Measurements from ENCODE around the gene KCNJ12. TPM values are rescaled to one million over a fixed set of nuclear protein-coding genes. Genes with fewer than 3 reads are reported as not detected.
"Not testable (repeated sequence)": the region's sequence is repeated elsewhere in the genome, so short reads cannot be mapped to it uniquely, and the experiment has no call there.

Gene KCNJ12
- 3.6 TPM for total RNA-seq (ENCODE audit: insufficient read depth, low replicate concordance)

DNA sequence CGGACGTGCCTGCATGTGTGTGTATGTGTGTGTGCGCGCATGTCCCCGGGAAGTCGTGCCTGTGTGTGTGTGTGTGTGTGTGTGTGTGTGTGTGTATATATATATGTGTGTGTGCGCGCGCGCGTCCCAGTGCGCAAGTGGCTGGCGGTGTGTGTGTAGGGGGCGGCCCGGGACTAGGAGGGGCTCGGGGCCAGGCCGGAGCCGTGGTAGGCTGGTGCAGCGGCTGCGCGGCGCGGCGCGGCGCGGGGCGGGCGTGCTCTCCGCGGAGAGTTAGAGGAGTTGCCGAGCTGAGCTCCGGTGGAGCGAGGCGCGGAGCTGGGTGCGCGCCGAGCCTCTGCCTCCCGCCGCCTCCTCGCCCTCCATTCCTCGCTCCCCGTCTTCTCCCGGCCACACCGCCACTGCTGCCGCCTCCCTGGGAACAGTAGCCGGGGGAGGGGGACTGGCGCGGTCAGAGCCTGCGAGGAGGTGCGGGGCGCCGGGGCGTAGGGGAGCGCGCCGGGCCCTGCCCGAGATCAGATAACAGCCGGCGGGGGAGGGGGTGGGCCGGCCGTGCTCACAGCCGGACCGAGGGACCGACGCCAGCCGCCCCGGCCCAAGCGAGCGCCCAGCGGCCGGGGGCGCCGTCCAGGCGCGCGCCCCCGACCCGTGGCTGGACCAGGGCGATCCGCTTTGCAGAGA is at the start of gene KCNJ12:
KCNJ12 (plus strand) TSS at position 277 of the 678 bp plus-strand sequence. CDS start 38,986 bp downstream, outside the sequence.
- DNase-seq (ENCODE audit: low spot score), result peak; percentile 66

GRCh38 chr17:21327921-21328320 is 48.2 kb upstream of the KCNJ12 start:
- DNase-seq (ENCODE audit: low spot score), result not testable (repeated sequence)

DNA sequence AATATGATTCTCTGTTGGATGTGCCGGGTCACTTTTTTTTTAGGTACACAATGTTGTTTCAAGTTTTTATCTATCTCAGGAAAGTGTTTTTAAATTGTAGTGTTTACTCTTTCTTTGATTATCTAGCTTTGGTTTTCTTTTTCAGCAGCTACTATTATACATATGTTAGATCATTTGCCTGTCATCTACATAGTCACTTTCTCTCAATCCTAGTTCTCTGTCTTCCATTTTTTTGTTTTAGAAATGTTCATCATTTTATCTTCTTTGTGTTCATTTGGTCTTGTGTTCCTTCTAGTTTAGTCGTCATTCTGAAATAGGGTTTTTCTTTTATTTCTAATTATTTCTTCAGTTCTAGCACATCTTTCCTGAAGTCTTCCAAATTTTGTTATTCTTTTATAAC is 47.4 kb upstream of the KCNJ12 start:
- not testable (repeated sequence) for DNase-seq (ENCODE audit: low spot score)

DNA sequence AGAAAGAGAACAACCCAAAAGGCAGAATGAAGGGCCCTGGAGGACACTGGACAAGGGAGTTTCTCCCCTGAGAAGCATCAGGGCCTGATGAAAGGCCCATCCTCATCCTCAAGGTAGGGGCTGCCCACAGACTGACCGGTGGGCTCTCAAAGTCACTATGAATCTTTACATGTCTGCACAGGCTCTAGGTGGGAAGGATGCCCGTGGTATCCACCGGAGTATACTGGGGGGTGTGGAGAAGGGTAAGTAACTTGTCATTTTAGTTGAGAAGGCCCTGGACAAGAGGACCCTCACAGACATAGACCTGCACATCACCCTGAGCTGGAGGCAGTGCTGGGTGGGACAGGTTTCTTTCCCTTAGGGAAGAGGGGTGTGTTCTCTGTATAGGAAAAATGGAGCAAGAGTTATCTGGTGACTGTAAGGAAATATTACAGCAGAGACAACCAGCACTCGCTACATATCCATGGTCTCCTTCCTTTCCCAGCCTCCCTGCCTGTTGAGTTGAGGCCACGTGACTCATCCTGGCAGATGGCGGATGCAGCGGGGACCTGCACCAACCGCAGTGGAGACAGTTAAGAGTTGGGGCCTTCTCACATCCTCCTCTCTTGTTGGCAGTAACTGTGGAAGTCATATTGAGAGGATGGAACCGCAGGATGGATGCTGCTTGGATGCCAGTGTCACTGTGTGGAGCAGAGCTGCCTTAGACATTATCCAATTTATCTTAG is 45.6 kb upstream of the KCNJ12 start:
- DNase-seq (ENCODE audit: low spot score), result no peak

DNA sequence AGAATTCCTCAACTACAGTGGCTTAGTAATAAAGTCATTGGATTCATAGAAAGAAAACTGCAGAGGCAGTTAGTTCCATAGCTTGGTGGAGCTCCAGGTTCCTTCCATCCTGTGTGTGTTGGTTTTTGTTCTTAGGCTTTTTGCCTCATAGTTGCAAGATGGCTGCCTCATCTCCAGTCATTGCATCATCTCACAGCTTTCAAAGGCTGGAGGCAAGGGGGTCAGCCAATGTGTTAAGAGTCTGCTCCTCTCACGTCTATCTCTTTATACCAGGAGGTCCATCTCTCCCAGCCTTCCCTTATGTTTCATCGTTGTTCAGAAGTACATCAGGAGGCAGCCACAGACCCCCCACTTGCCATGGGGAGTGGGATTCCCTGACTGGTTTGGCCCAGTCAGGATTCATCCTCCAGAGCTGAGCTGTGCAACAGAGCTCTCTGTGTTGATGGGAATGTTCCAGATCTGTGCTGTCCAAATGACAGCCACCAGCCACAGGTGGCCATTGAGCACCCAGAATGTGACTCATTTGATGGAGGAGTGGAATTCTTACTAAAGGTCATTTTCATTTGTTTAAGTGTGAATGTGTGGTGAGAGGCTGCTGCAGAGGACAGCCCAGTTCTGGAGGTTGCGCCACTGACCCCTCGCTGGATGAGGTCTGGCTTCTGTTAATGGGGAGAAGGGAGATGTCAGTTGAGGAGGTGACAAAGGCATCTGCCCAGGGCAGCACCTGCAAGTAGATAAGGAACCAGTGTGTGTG is 39.4 kb upstream of the KCNJ12 start:
- DNase-seq (ENCODE audit: low spot score), result not testable (repeated sequence)

DNA sequence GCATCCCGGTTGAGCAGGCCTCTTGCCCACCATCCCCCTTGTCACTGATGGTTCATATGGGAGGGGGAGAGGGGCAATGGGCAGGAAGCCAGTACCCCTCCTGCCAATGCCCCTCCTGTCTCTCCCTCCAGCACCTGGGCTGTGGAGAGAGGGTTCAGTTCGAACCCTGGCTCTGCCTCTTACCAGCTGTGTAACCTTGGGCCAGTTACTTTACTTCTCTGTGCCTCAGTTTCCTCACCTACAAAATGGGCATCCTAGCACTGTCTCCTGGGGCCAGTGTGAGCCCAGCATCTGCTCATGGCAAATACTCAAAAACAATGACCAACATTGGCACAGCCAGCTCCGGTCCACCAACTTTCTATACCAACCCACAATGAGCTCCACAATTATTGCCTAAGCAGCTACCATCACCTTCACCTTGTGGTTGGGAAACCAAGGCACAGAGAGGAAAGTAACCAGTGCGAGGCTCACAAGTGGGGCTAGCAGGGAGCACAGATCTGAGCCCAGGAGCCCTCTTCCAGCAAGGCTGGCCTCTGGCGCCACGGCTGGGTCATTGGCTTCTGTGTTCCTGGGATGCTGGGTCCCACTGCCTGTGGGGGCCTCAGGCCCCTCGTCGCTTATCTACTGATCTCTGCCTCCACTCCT is 38.1 kb upstream of the KCNJ12 start:
- not testable (repeated sequence) for DNase-seq (ENCODE audit: low spot score)

DNA sequence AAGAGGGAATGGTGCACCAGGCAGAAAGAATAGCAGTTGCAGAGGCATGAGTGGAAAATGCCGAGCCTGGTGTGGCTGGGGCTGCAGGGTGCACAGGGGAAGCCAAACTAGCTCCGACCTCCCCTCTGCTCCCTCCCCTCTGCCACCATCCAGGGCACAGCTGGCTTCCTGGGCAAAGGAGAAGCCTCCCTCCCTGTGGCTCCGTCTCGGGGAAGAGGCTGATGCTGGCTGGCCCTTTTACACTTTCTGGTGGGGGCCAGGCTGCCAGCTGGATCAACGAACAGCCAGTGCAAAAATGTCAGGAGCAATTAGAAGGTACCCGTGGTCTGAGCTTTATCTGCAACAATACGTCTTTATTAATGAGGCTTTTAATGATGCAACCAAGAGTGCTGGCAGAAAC is 37.1 kb upstream of the KCNJ12 start:
- DNase-seq (ENCODE audit: low spot score), result no peak

GRCh38 chr17:21339571-21339970 is 36.6 kb upstream of the KCNJ12 start:
- not testable (repeated sequence) for DNase-seq (ENCODE audit: low spot score)

- DNase-seq (ENCODE audit: low spot score), result not testable (repeated sequence)
Measured at GRCh38 chr17:21340407-21340806, 35.8 kb upstream of the KCNJ12 start.

DNA sequence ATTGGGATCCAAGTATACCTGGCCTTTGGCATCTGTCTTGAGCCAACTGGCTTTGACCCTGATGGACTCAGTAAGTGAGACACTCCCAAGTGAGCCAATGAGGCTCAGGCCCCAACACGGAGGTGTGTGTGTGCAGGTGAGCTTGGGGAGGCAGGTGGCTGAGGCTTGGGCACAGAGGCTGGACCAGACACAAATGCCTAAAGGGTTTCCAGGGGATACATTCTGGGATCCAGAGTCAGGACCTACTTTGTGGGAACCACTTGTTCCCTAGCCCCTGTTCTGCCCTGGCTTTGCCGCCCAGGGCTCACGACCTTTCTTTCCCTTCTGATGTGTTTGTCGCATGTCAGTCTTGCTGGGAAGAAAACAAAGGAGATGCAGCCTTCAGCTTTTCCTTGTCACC is 34.9 kb upstream of the KCNJ12 start:
- not testable (repeated sequence) for DNase-seq (ENCODE audit: low spot score)

DNA sequence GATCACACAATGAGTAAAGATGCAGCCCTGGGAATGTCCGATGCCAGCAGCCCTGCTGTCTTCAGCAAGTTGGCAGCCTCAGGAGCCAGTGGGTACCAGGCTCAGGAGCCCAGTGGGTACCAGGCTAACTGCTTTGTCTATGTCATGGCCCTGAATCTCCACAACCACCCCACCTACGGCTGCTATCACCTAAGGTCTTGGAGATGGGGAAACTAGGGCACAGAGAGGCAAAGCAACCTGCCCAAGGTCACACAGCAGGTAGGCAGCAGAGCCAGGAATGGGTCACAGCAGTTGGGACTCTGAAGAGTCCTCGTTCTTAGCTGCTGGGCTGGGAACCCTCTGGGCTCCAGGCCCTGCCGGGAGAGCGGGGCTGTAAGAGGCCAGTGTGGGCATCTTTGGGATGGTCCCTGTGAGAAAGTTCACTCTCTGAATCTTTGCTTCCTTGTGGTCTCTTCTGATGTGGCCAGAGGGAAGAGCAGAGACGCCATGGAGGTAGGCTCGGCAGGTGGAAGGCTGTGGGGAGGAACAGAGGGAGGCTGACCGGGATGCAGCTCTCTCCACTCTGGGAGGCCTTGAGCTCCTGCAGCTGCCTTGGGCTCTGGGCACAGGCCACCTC is 34.1 kb upstream of the KCNJ12 start:
- DNase-seq (ENCODE audit: low spot score), result not testable (repeated sequence)

DNA sequence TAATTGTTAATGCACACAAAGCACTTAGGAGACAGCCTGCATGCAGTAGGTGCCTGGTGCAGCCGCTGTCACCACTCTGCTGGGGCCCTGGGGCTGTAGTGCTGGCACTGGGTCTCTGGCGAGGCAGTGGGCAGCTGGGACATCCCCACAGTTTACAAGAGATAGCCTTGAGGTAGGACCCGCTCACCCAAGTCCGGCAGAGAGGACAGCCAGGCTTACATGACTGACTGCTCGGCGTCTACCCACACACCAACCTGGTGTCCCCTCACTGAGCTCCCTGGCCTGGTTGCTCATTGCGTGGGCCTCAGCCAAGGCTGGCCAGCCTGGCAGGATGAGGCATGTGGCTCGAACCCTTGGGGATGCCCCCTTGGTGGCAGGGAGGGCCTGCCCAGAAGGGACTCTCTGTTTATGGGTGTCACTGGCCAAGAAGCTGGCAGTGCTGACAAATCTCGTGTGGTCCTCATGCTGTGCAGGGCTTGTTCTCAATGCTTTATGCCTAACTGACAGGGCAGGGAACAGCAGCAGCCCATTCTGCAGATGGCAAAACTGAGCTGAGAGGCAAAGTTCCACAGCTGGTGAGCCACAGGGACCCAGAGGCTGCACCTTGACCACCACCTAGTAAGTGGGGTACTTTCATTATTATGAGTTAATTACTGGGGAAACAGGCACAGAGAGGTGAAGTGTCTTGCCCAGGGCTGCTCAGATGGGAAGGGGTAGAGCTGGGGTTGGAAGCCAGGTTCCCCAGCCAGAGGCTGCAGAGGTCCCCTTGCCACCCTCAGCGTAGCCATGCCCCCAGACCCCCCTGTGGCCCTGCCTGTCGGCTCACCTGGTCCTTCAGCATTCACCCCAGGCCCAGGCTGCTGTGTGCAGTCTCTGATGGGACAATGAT is 32.9 kb upstream of the KCNJ12 start:
- DNase-seq (ENCODE audit: low spot score), result not testable (repeated sequence)

GRCh38 chr17:21344801-21345200 is 31.4 kb upstream of the KCNJ12 start:
- DNase-seq (ENCODE audit: low spot score), result not testable (repeated sequence)

DNA sequence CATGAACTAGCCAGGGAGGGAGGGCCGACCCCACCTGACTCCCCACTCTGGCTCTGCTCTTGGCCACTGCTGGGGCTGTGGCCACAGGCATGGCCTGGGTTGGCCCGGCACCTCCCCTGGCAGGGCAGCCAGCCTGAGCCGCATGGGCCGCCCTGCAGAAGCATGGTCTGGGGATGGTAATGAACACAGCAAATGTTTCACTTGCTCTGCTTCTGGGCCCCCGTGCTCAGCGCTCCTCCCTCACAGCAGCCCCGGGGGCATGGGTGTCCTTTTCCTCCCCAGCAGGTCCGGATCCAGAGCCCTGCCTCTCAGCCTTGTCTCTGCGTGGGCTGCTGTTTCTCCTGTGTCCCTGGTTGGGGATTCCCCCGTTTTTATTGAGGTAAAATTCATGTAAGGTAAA is 30.9 kb upstream of the KCNJ12 start:
- DNase-seq (ENCODE audit: low spot score), result peak; percentile 37

DNA sequence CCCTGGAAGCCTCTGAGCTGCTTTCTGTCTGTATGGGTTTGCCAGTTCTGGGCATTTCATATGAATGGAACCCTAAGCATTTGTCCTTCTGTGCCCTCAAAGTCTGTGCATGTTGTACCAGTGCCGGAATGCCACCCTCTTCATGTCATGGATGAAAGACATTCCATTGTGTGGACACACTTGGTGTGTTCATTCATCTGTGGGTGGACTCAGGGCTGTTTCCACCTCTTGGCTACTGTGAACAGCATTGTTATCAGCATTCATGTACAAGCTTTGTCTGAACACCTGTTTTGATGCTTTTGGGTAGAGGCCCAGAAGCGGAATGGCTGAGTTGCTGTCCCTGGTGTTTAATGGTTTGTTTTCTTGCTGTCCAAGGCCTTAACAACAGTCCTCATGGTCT is 30.1 kb upstream of the KCNJ12 start:
- not testable (repeated sequence) for DNase-seq (ENCODE audit: low spot score)

DNA sequence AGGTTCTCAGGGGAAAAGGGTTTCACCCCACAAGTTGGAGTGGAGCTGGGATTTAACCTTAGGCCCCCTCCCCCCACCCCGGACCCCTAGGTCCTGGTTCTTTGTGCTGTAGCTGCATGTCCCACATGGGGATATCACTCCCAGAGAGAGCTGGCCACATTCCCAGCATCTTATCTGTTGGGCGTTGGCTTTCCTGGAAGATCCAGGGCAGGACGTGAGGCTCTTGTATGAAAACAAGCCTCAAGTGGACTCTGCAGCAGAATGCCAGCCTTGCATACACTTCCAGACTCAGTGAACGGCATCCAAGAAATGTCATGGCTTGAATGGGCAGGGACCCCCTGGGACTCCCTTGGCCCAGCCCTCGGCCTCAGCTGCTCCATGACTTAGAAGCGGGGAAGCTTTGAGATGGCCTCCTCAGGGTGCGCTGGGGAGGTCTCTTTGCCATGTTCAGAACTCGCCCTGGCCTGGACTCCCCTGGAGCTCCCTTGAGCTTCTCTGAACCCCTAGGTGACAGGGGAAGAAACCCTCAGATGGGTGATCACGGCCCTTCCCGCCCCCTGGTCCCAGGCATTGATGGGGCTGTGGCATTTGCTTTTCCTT is 29.4 kb upstream of the KCNJ12 start:
- DNase-seq (ENCODE audit: low spot score), result peak; percentile 82

DNA sequence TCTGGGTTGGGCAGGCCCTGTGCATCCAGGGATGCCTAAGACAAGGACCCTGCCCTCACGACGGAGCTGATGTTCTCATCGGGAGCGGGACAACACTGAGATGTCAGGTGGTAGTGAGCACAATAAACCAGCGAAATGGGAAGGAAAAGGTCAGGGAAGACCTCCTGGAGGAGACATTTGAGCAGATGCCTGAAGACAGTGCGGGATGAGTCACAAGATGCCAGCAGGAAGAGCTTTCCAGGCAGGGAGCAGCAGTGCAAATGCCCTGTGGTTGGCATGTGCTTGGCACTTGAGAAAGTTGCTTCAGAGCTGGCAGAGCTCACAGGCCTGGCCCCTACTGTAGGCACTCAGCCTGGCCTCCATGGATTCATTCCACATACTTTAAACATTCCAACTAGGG is 28.5 kb upstream of the KCNJ12 start:
- not testable (repeated sequence) for DNase-seq (ENCODE audit: low spot score)

GRCh38 chr17:21348081-21348925 is 27.9 kb upstream of the KCNJ12 start:
- DNase-seq (ENCODE audit: low spot score), result not testable (repeated sequence)

DNA sequence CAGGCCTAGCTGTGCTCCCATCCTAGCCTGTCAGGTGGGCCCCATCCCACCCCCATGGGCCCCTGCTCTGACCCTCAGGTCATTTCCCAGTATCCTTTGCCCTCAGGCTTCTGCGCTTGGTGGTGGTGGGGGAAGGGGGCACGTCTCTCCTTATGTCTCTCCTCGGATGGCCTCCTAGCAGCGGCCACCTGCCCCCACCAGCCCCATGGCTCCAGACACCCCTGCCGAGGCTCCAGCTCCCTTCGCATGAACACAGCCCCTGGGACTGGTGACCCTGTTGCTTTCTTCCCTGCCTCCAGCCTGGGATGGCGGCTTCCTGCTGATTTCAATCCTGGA is 27.3 kb upstream of the KCNJ12 start:
- DNase-seq (ENCODE audit: low spot score), result not testable (repeated sequence)

Measured in umbilical cord (tissue), 2 donors.